Neural progenitor cell (in vitro differentiated cells): ENCODE data around the gene NEB.
"Not testable (repeated sequence)": the region's sequence is repeated elsewhere in the genome, so short reads cannot be mapped to it uniquely, and the experiment has no call there.

Source experiments
- CTCF ChIP-seq: fragments of 200-600 bp; sonication (generic); IDR thresholded peaks from 2 replicates; pipeline ENCODE4 v1.5.1; 2017; ENCODE audit warnings: antibody characterized with exemption, mild to moderate bottlenecking
- EZH2 ChIP-seq: fragments of 200-600 bp; sonication (generic); IDR thresholded peaks from 2 replicates; pipeline ENCODE4 v1.6.1; 2017; ENCODE audit warnings: antibody characterized with exemption, mild to moderate bottlenecking, moderate library complexity
- EZH2phosphoT487 ChIP-seq: fragments of 200-600 bp; sonication (generic); IDR thresholded peaks from 2 replicates; pipeline ENCODE4 v1.6.1; 2017; ENCODE audit warnings: antibody characterized with exemption

GRCh38 chr2:151607459-151608424 is 126.5 kb downstream of the NEB start:
- TF ChIP-seq CTCF, EZH2phosphoT487, EZH2: not testable (repeated sequence)
